ENCODE results near the gene ZNF543.
"Not testable (repeated sequence)": the region's sequence is repeated elsewhere in the genome, so short reads cannot be mapped to it uniquely, and the experiment has no call there.

ZNF543 gene

GRCh38 chr19:57320180-57321084, at the start of gene ZNF543:
Gene ZNF543 (plus strand): TSS chr19:57320472. CDS start chr19:57320854, 382 bp downstream.
- peak; percentile 95 for DNase-seq

GRCh38 chr19:57271280-57271679, 49.0 kb upstream of the ZNF543 start:
- no peak for DNase-seq

- no peak for DNase-seq
Measured at GRCh38 chr19:57273014-57273413, 47.3 kb upstream of the ZNF543 start.

- no peak for DNase-seq
Measured at GRCh38 chr19:57276430-57276829, 43.8 kb upstream of the ZNF543 start.

GRCh38 chr19:57278481-57278880, 41.8 kb upstream of the ZNF543 start:
- DNase-seq = not testable (repeated sequence)

- peak; percentile 90 to 93 for DNase-seq
Measured at GRCh38 chr19:57279418-57280164, 40.7 kb upstream of the ZNF543 start.

GRCh38 chr19:57280165-57280961, 39.9 kb upstream of the ZNF543 start, which contains the start of gene ZNF460:
Gene ZNF460 (plus strand): TSS chr19:57280485. CDS start chr19:57280807, 322 bp downstream.
- peak; percentile 95 to 96 for DNase-seq

GRCh38 chr19:57280962-57281400, 39.3 kb upstream of the ZNF543 start:
- peak in 1 of 2 experiments; percentile 45 for DNase-seq

GRCh38 chr19:57282011-57282643, 38.1 kb upstream of the ZNF543 start:
- no peak for DNase-seq

GRCh38 chr19:57288373-57288772, 31.9 kb upstream of the ZNF543 start:
- no peak for DNase-seq

- no peak for DNase-seq
Measured at GRCh38 chr19:57290970-57291369, 29.3 kb upstream of the ZNF543 start.

GRCh38 chr19:57292547-57292946, 27.7 kb upstream of the ZNF543 start:
- DNase-seq = no peak

- no peak for DNase-seq
Measured at GRCh38 chr19:57293719-57294118, 26.6 kb upstream of the ZNF543 start.

- DNase-seq = no peak
Measured at GRCh38 chr19:57302020-57302465, 18.2 kb upstream of the ZNF543 start.

- DNase-seq = no peak
Measured at GRCh38 chr19:57302727-57303401, 17.4 kb upstream of the ZNF543 start.

GRCh38 chr19:57305056-57305455, 15.2 kb upstream of the ZNF543 start:
- no peak for DNase-seq

- DNase-seq = no peak
Measured at GRCh38 chr19:57308514-57308913, 11.8 kb upstream of the ZNF543 start.

GRCh38 chr19:57310792-57311191, 9.5 kb upstream of the ZNF543 start:
- DNase-seq = no peak

GRCh38 chr19:57314146-57314545, 6.1 kb upstream of the ZNF543 start:
- DNase-seq = no peak

GRCh38 chr19:57317503-57317902, 2.8 kb upstream of the ZNF543 start:
- DNase-seq = no peak

- no peak for DNase-seq
Measured at GRCh38 chr19:57319869-57320179, 448 bp upstream of the ZNF543 start.

- DNase-seq = peak; percentile 36 to 48
Measured at GRCh38 chr19:57321116-57321515, 844 bp downstream of the ZNF543 start.
